SU-DHL-6 (cell line): ENCODE data around the gene EPHA8.

ENCODE experiments used
- CTCF ChIP-seq: fragments of 200-600 bp; sonication (generic); IDR thresholded peaks from one replicate; pipeline ENCODE4 v1.5.1; 2017; ENCODE audit warnings: antibody characterized with exemption, mild to moderate bottlenecking, low read length, moderate library complexity; ENCODE audit not compliant: insufficient read depth, poor library complexity, severe bottlenecking
- EZH2phosphoT487 ChIP-seq: fragments of 200-600 bp; sonication (generic), shearing (Covaris generic); conservative IDR thresholded peaks from 2 replicates; pipeline ENCODE4 v1.6.1; 2018; ENCODE audit warnings: mild to moderate bottlenecking, antibody characterized with exemption, low read length, moderate library complexity, mixed read lengths

- TF ChIP-seq CTCF (no peak), EZH2phosphoT487 (no peak)
Observed at GRCh38 chr1:22600817-22601605, 37.7 kb downstream of the EPHA8 start.
